Epithelial cell of proximal tubule (primary cell): ENCODE measurements around the gene GJA4. TPM values are rescaled to one million over a fixed set of nuclear protein-coding genes. Genes with fewer than 3 reads are reported as not detected.

ENCODE experiments used
- DNase-seq: peaks from one replicate; pipeline ENCODE4 v3.0.0-alpha.2; 2011; ENCODE audit warnings: low read depth
- H3K4me3 ChIP-seq: 2 replicates; pipeline ENCODE4 v1.5.1; 2011; ENCODE audit warnings: low read depth, mild to moderate bottlenecking, low read length
- CTCF ChIP-seq: conservative IDR thresholded peaks from 2 replicates; pipeline ENCODE4 v1.5.1; 2012; ENCODE audit warnings: low read depth, mild to moderate bottlenecking, low read length
- total RNA-seq: library from RNA; depleted of rRNA; stranded (reverse); fragments of >200 nt; gene quantifications from 2 replicates; pipeline ENCODE4 v1.2.3, GENCODE V29; 2015

GJA4 gene
- total RNA-seq, 1 donor from 2014 or later: not detected

- no peak for TF ChIP-seq CTCF
Measured at GRCh38 chr1:34747638-34747941, 45.2 kb upstream of the GJA4 start.

GRCh38 chr1:34749992-34750391, 42.8 kb upstream of the GJA4 start:
- no peak for DNase-seq
- TF ChIP-seq CTCF: no peak
- no peak overlapping the region for H3K4me3 ChIP-seq

More at GRCh38 chr1:34747638-34747941, 45.2 kb upstream of the GJA4 start:
- H3K4me3 ChIP-seq: no peak overlapping the region
- no peak for DNase-seq

- no peak for TF ChIP-seq CTCF
- DNase-seq: no peak
- no peak overlapping the region for H3K4me3 ChIP-seq
Measured at GRCh38 chr1:34750610-34751009, 42.2 kb upstream of the GJA4 start.

GRCh38 chr1:34753163-34753562, 39.6 kb upstream of the GJA4 start:
- TF ChIP-seq CTCF: no peak
- no peak for DNase-seq
- no peak overlapping the region for H3K4me3 ChIP-seq

- no peak within 1 kb of the TSS for H3K4me3 ChIP-seq
- DNase-seq: no peak
- no peak for TF ChIP-seq CTCF
Measured at GRCh38 chr1:34754964-34755637, 37.7 kb upstream of the GJA4 start, which contains the start of gene GJB5. Gene GJB5, plus strand, starts transcription at chr1:34755047. Its CDS starts 2,284 bp downstream, at chr1:34757331.

GRCh38 chr1:34755961-34756360, 36.8 kb upstream of the GJA4 start:
- H3K4me3 ChIP-seq: no peak overlapping the region
- no peak for TF ChIP-seq CTCF
- DNase-seq: no peak

GRCh38 chr1:34757386-34757785, 35.4 kb upstream of the GJA4 start:
- DNase-seq: no peak
- H3K4me3 ChIP-seq: no peak overlapping the region
- TF ChIP-seq CTCF: no peak
